ENCODE data around the gene TGIF1.

Gene TGIF1

DNA sequence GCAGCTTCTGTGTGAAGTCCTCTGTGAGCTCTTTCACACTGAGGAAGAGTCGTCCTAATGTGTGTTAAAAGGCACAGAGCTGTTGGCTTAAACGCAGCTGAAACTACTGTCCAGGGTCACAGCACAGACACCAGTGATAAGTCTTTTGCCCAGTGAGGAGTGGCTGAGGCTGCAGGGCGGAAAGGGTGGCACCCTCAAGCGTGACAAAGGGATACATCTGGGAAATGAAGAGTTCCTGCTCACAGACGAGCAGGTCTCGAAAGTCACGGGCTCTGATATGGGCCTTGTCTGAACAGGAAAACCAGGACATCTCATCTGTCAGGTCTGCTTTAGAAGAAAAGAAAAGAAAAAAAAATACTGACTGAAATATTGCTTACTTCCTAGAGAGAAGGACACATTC lies 36.5 kb downstream of the TGIF1 start:
- no peak for DNase-seq

DNA sequence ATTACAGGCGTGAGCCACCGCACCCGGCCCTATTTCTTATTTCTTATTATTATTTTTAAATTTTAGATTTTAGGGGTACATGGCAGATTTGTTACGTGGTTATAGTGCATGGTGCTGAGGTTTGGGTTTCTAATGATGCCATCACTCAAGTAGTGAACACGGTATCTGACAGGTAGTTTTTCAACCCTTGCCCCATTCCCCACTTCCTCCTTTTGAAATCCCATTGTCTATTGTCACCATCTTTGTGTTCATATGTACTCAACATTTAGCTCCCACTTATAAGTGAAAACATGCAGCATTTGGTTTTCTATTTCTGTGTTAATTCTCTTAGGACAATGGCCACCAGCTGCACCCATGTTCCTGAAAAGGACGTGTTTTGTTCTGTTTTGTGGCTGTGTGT lies 39.5 kb downstream of the TGIF1 start:
- DNase-seq, result no peak

GRCh38 chr18:3491981-3492555 lies 42.1 kb downstream of the TGIF1 start:
- no peak for DNase-seq

GRCh38 chr18:3492721-3493120 lies 42.7 kb downstream of the TGIF1 start:
- DNase-seq, result no peak

GRCh38 chr18:3493501-3494244 lies 43.7 kb downstream of the TGIF1 start:
- DNase-seq, result no peak

- DNase-seq, result no peak
Measured at GRCh38 chr18:3494245-3494526, 44.2 kb downstream of the TGIF1 start.

- DNase-seq, result no peak
Measured at GRCh38 chr18:3494569-3494968, 44.6 kb downstream of the TGIF1 start.

DNA sequence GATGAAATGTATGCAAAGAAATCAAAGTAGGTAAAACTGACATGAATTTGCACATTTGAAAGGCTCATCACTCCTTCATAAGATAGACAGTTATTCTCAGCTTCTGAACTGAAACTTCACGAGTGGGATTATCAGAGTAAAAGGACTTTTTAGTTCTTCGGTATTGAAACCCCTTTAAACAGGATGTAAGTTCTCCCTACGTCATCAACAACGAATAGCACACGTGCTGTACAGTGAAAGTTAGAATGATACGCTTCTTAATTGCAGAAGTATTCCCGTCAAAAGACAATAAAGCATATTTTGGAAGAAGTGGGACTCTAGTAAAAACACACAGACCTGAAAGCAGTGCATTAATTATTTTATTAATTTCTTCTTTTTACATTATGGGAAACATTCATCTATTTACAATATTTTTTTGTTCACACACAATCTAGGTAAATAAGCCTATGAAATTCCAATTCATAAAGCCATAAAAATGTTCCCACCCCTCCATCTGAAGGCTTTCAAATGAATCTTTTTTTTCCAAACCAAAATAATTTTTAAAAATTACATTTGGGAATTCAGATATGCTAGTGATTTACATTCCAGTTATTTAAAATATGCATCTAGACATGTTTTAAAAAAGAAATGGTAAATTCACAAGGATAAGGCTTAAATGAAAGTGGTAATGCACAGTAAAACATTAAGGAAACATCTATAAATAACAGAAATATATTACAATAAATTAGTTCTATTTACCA lies 45.9 kb downstream of the TGIF1 start:
- no peak for DNase-seq

GRCh38 chr18:3498698-3499471 lies 48.9 kb downstream of the TGIF1 start:
- DNase-seq, result no peak

DNA sequence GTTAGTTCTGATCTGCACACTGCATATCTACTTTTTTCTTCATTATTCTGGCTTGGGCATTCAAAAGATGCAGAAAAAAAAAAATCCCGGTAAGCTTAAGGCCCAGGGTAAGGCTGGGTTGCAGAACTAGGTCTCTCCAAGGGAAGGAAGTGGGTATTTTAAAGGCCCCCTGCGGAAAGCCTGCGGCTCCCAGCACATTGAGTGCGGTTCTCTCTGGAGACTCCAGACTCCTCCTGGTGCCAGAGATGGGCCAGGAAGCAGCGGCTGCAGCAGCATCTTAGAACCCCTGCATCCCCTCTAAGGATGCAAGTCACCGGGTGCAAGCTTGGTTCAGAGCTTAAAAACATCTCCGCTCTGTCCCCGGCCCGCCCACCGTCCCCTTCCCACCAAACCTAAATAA lies 49.5 kb downstream of the TGIF1 start:
- DNase-seq, result no peak

- DNase-seq, result no peak
Measured at GRCh38 chr18:3500016-3500415, 50.0 kb downstream of the TGIF1 start.

- no peak for DNase-seq
Measured at GRCh38 chr18:3502650-3503049, 52.7 kb downstream of the TGIF1 start.

DNA sequence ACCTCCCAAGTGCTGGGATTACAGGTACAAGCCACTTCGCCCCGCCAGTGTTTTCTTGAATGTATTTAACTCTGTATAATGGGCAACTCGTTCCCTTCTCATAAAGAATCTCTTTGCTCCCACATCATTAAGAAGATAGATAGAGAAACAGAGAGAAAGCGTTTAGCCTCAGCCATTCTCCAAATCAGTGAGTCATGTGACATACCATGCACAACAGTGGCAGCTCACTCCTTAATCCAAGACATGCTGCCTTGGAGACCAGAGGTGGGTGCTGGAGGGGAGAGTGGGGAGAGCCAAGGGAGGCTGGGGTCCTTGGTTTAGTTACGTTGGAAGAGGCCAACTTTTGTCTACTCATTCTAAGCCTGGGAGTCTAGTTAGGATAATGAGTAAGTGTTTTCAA lies 54.7 kb downstream of the TGIF1 start:
- no peak for DNase-seq

DNA sequence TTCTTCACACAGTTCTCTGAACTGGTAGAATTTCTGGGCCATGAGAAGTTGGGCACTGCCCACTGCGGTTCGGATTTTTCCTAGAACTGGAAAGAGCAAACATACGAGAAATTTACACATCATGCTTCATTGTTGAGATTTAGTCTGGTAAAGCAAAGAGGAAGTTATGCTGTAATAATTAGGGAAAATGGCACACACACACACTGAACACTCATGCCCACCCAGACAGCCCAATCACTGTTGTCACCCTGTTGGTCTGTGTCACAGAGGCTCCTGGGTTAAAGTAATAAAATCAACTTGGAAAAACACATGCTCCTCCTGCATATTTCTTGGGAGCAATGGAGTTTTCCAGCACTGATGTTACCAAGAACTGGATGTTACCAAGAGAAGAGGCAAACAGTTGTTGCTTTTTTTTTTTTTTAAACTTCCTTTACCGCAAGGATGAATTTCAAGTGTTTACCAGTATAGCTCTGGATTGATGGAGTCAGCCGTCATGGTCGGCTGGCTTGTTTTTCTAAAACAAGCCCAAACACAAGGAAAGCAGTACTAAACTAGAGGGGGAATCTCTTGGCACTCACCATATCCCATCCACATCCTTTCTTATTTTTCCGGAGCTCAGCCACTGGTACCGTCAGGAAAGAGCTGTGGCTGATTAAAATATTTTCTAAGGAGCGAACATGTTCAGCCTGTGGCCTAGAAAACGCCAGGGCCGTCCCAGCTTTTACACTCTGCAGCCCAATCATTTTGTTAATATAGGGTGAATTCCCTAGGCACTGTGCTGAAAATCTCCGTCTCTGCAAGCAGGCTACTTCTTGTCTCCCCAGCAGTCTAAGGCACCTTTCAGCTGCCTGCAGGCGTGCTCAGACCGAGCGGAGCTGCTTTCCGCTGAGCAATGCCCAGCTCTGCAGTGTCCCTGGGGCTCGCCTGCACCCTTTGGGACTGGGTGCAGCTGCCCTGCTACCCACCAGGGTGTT lies 58.9 kb downstream of the TGIF1 start:
- DNase-seq, result no peak

All from cerebellar nuclear complex (tissue), 1 donor.